ENCODE data around the gene LAT.
"Not testable (repeated sequence)": the region's sequence is repeated elsewhere in the genome, so short reads cannot be mapped to it uniquely, and the experiment has no call there.

The LAT gene

DNA sequence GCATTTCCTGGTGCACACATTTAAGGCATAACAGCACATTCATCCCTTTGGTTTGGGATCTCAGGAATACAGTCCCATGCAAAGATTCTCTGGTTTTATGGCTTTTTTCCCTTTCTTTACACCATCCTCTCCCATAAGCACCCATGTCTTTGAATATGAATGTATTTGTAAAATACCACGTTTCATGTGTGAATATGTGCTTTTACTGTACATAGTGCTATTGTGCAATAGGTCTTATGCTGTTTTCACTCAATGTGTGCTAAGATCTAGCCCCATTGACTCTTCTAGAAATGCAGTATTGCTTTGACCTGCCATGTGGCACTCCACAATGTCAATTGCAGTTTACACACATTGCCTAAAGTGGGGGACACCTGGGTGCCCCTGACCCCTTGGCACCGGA is 20.4 kb upstream of the LAT start:
- no peak for TF ChIP-seq POLR2A (IDR thresholded peaks at IDR 0.05; ENCODE audit: low read length)
- no peak for TF ChIP-seq GATA1 (IDR thresholded peaks at IDR 0.05; ENCODE audit: low read depth, low read length)
- no peak for DNase-seq

GRCh38 chr16:28967156-28967555 is 17.7 kb upstream of the LAT start:
- TF ChIP-seq POLR2A (IDR thresholded peaks at IDR 0.05; ENCODE audit: low read length) (no peak), GATA1 (IDR thresholded peaks at IDR 0.05; ENCODE audit: low read depth, low read length) (no peak)
- no peak for DNase-seq

- DNase-seq, result not testable (repeated sequence)
Measured at GRCh38 chr16:28969696-28970095, 15.2 kb upstream of the LAT start.

GRCh38 chr16:28974007-28974436 is 10.8 kb upstream of the LAT start:
- peak; percentile 55 to 62 for DNase-seq
- TF ChIP-seq POLR2A (IDR thresholded peaks at IDR 0.05; ENCODE audit: low read length) (no peak), GATA1 (IDR thresholded peaks at IDR 0.05; ENCODE audit: low read depth, low read length) (no peak)

- peak; percentile 96 for DNase-seq
- TF ChIP-seq POLR2A (IDR thresholded peaks at IDR 0.05; ENCODE audit: low read length) (peak; percentile 90), GATA1 (IDR thresholded peaks at IDR 0.05; ENCODE audit: low read depth, low read length) (no peak)
Measured at GRCh38 chr16:28974437-28975157, 10.3 kb upstream of the LAT start, which contains the start of gene SPNS1. TSS of gene SPNS1 (plus strand) at chr16:28974778. CDS start at chr16:28975152, 374 bp downstream.

- DNase-seq, result peak; percentile 42 to 53
- TF ChIP-seq POLR2A (IDR thresholded peaks at IDR 0.05; ENCODE audit: low read length) (no peak), GATA1 (IDR thresholded peaks at IDR 0.05; ENCODE audit: low read depth, low read length) (no peak)
Measured at GRCh38 chr16:28975158-28975599, 9.7 kb upstream of the LAT start.

GRCh38 chr16:28977703-28978662 is 6.9 kb upstream of the LAT start:
- peak in 1 of 2 experiments; percentile 23 for DNase-seq
- TF ChIP-seq POLR2A (IDR thresholded peaks at IDR 0.05; ENCODE audit: low read length) (no peak), GATA1 (IDR thresholded peaks at IDR 0.05; ENCODE audit: low read depth, low read length) (no peak)

GRCh38 chr16:28980330-28980729 is 4.5 kb upstream of the LAT start:
- DNase-seq, result not testable (repeated sequence)

DNA sequence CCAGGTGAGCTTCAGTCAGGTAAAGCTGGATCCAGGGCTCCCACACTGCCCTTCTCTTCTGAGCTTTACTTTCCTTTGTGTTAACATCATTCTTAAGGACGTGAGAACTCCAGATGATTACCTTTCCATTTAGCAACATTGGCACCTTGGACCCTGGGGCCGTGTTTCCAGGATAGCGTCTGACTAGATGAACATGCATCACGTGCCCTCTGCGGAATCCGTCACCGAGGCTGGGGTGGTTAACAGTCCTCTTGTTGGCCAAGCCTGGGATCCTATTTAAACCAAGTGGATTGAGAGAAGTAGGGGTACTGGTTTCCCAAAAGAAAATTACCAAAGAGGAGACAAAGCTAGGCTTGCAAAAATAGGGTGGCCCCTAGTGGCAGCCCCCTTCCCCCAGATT is 3.9 kb upstream of the LAT start:
- DNase-seq, result no peak
- TF ChIP-seq POLR2A (IDR thresholded peaks at IDR 0.05; ENCODE audit: low read length) (no peak), GATA1 (IDR thresholded peaks at IDR 0.05; ENCODE audit: low read depth, low read length) (no peak)

GRCh38 chr16:28981517-28981916 is 3.3 kb upstream of the LAT start:
- DNase-seq, result peak; percentile 73 to 75
- TF ChIP-seq GATA1 (IDR thresholded peaks at IDR 0.05; ENCODE audit: low read depth, low read length) (no peak), POLR2A (IDR thresholded peaks at IDR 0.05; ENCODE audit: low read length) (no peak)

DNA sequence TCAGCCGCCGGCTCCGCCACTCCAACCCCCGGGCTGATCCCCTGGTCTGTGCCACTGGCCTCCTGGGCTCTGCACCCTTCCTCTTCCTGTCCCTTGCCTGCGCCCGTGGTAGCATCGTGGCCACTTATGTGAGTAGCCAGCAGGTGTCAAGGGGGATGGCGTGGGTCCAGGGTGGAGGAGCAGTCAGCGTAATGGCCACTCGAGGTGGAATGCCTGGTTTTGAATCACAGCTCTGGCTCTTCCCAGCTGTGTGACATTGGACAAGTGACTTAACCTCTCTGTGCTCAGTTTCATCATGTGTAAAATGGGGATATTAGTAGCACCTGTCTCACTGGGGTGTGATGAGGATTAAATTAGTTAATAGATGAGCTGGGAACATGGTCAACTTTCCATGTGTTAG is 2.4 kb upstream of the LAT start:
- TF ChIP-seq GATA1 (IDR thresholded peaks at IDR 0.05; ENCODE audit: low read depth, low read length), result no peak
- TF ChIP-seq POLR2A (IDR thresholded peaks at IDR 0.05; ENCODE audit: low read length), result no peak
- DNase-seq, result no peak

- no peak for DNase-seq
- TF ChIP-seq GATA1 (IDR thresholded peaks at IDR 0.05; ENCODE audit: low read depth, low read length) (no peak), POLR2A (IDR thresholded peaks at IDR 0.05; ENCODE audit: low read length) (no peak)
Measured at GRCh38 chr16:28982949-28983348, 1.9 kb upstream of the LAT start.

- TF ChIP-seq POLR2A (IDR thresholded peaks at IDR 0.05; ENCODE audit: low read length), result no peak
- TF ChIP-seq GATA1 (IDR thresholded peaks at IDR 0.05; ENCODE audit: low read depth, low read length), result no peak
Measured at GRCh38 chr16:28983644-28984043, 1.2 kb upstream of the LAT start.

DNA sequence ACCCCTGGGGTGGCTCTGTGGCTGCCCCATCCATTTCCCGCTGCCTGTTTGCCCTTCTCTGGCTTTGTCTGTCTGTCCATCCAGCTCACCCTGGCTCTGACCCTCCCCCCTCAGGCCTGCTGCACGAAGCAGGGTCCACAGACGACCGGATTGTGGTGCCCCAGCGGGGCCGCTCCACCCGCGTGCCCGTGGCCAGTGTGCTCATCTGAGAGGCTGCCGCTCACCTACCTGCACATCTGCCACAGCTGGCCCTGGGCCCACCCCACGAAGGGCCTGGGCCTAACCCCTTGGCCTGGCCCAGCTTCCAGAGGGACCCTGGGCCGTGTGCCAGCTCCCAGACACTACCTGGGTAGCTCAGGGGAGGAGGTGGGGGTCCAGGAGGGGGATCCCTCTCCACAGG is 761 bp upstream of the LAT start:
- TF ChIP-seq GATA1 (IDR thresholded peaks at IDR 0.05; ENCODE audit: low read depth, low read length) (no peak), POLR2A (IDR thresholded peaks at IDR 0.05; ENCODE audit: low read length) (no peak)
- DNase-seq, result no peak

More at GRCh38 chr16:28983644-28984043, 1.2 kb upstream of the LAT start:
- no peak for DNase-seq
